GM19463 (cell line): ENCODE data around the gene ZNF814.
"Not testable (repeated sequence)": the region's sequence is repeated elsewhere in the genome, so short reads cannot be mapped to it uniquely, and the experiment has no call there.

Experiments used
- ATAC-seq: cut with Tn5 transposase; IDR thresholded peaks from one replicate; pipeline ENCODE4 v1.9.1; 2021; ENCODE audit warnings: mild to moderate bottlenecking, moderate library complexity; ENCODE audit not compliant: unreplicated experiment

The ZNF814 gene

GRCh38 chr19:57867868-57868492 is 20.9 kb downstream of the ZNF814 start:
- ATAC-seq, result no peak

GRCh38 chr19:57862351-57862750 is 26.5 kb downstream of the ZNF814 start:
- ATAC-seq, result not testable (repeated sequence)

GRCh38 chr19:57854117-57854516 is 34.7 kb downstream of the ZNF814 start:
- not testable (repeated sequence) for ATAC-seq

GRCh38 chr19:57851812-57852603 is 36.8 kb downstream of the ZNF814 start:
- ATAC-seq, result not testable (repeated sequence)

GRCh38 chr19:57850553-57851017 is 38.3 kb downstream of the ZNF814 start:
- no peak for ATAC-seq

GRCh38 chr19:57849666-57850473 is 39.0 kb downstream of the ZNF814 start, which contains the start of gene ZNF587:
TSS of gene ZNF587 (plus strand) at chr19:57849859. CDS start at chr19:57850039, 180 bp downstream.
- ATAC-seq, result peak; percentile 97

GRCh38 chr19:57849162-57849665 is 39.6 kb downstream of the ZNF814 start:
- peak; percentile 6 for ATAC-seq

GRCh38 chr19:57847164-57847563 is 41.7 kb downstream of the ZNF814 start:
- ATAC-seq, result not testable (repeated sequence)

GRCh38 chr19:57841122-57841763 is 47.6 kb downstream of the ZNF814 start:
- ATAC-seq, result no peak

- ATAC-seq, result not testable (repeated sequence)
These were observed 50.1 kb downstream of the ZNF814 start for GRCh38 chr19:57838622-57839191.

GRCh38 chr19:57836991-57837390 is 51.8 kb downstream of the ZNF814 start:
- ATAC-seq, result not testable (repeated sequence)

- ATAC-seq, result no peak
These were observed 58.7 kb downstream of the ZNF814 start, which contains the start of gene ZNF587B for GRCh38 chr19:57830071-57830602. TSS of gene ZNF587B (plus strand) at chr19:57830299. CDS start at chr19:57830529, 230 bp downstream.

- no peak for ATAC-seq
These were observed 59.5 kb downstream of the ZNF814 start for GRCh38 chr19:57829316-57829715.

GRCh38 chr19:57825511-57825910 is 63.3 kb downstream of the ZNF814 start:
- ATAC-seq, result no peak

- not testable (repeated sequence) for ATAC-seq
These were observed 65.2 kb downstream of the ZNF814 start for GRCh38 chr19:57823608-57824007.

- ATAC-seq, result not testable (repeated sequence)
These were observed 65.7 kb downstream of the ZNF814 start for GRCh38 chr19:57823155-57823554.

GRCh38 chr19:57821501-57821900 is 67.3 kb downstream of the ZNF814 start:
- ATAC-seq, result not testable (repeated sequence)

- not testable (repeated sequence) for ATAC-seq
These were observed 67.7 kb downstream of the ZNF814 start for GRCh38 chr19:57821095-57821494.

GRCh38 chr19:57820599-57820998 is 68.2 kb downstream of the ZNF814 start:
- ATAC-seq, result no peak
